Mesendoderm (in vitro differentiated cells): ENCODE results near the gene POLR2I.

Experiments used
- DNase-seq: peaks from one replicate; pipeline ENCODE4 v3.0.0; 2013
- H2AK5ac ChIP-seq: 2 replicates; pipeline ENCODE4 v1.6.1; 2013; ENCODE audit warnings: low read length, inconsistent platforms
- H2BK120ac ChIP-seq: 2 replicates; pipeline ENCODE4 v1.6.1; 2013; ENCODE audit warnings: low read depth, mild to moderate bottlenecking, low read length, moderate library complexity, mixed read lengths
- H2BK15ac ChIP-seq: replicated peaks from 2 replicates; pipeline ENCODE4 v1.6.1; 2013; ENCODE audit warnings: low read depth, mild to moderate bottlenecking, moderate library complexity
- H2BK5ac ChIP-seq: 2 replicates; pipeline ENCODE4 v1.6.1; 2013; ENCODE audit warnings: low read length, inconsistent platforms
- H3K18ac ChIP-seq: 2 replicates; pipeline ENCODE4 v1.6.1; 2013; ENCODE audit warnings: mild to moderate bottlenecking, low read length, mixed read lengths
- H3K23ac ChIP-seq: one replicate; pipeline ENCODE4 v1.6.1; 2013; ENCODE audit warnings: low read length
- H3K27ac ChIP-seq: 2 replicates; pipeline ENCODE4 v1.5.1; 2013; ENCODE audit warnings: low read depth, mild to moderate bottlenecking, inconsistent platforms, low read length, moderate library complexity
- H3K27me3 ChIP-seq: 2 replicates; pipeline ENCODE4 v1.6.1; 2013; ENCODE audit warnings: low read length, control low read depth, mild to moderate bottlenecking, inconsistent platforms; ENCODE audit not compliant: insufficient read depth, poor library complexity
- H3K36me3 ChIP-seq: 2 replicates; pipeline ENCODE4 v1.6.1; 2013; ENCODE audit warnings: low read length, inconsistent platforms; ENCODE audit not compliant: control insufficient read depth, insufficient read depth
- H3K4ac ChIP-seq: one replicate; pipeline ENCODE4 v1.6.1; 2013; ENCODE audit warnings: low read depth, mild to moderate bottlenecking, low read length, moderate library complexity
- H3K4me1 ChIP-seq: 2 replicates; pipeline ENCODE4 v1.6.1; 2013; ENCODE audit warnings: low read depth, low read length, inconsistent platforms; ENCODE audit not compliant: control insufficient read depth
- H3K4me2 ChIP-seq: 2 replicates; pipeline ENCODE4 v1.6.1; 2013; ENCODE audit warnings: low read length
- H3K4me3 ChIP-seq: 2 replicates; pipeline ENCODE4 v1.5.1; 2013; ENCODE audit warnings: mild to moderate bottlenecking, low read length
- H3K56ac ChIP-seq: one replicate; pipeline ENCODE4 v1.6.1; 2013; ENCODE audit warnings: low read length
- H3K79me1 ChIP-seq: 2 replicates; pipeline ENCODE4 v1.6.1; 2013; ENCODE audit warnings: low read length, inconsistent platforms
- H3K79me2 ChIP-seq: 2 replicates; pipeline ENCODE4 v1.6.1; 2013; ENCODE audit warnings: mild to moderate bottlenecking, low read length; ENCODE audit not compliant: control insufficient read depth, insufficient read depth
- H3K9ac ChIP-seq: 2 replicates; pipeline ENCODE4 v1.6.1; 2013; ENCODE audit warnings: low read length, inconsistent platforms
- H4K5ac ChIP-seq: one replicate; pipeline ENCODE4 v1.6.1; 2013; ENCODE audit warnings: low read length
- H4K8ac ChIP-seq: one replicate; pipeline ENCODE4 v1.6.1; 2013; ENCODE audit warnings: low read depth, mild to moderate bottlenecking, control low read depth, low read length, moderate library complexity
- WGBS: extraction: QIAGEN DNeasy Blood & Tissue Kit; methylation state at CpG from one replicate; pipeline ENCODE4 v1.1.7; 2013; ENCODE audit warnings: low lambda C conversion rate, missing lambda C conversion rate; ENCODE audit not compliant: insufficient coverage; ENCODE audit errors: extremely low coverage; 5-methylcytosine and 5-hydroxymethylcytosine counted together

Gene POLR2I

GRCh38 chr19:36084231-36085009 lies 30.3 kb downstream of the POLR2I start:
- H3K4me1 ChIP-seq, result no peaks in the 10 kb centered on the region
- H2AK5ac ChIP-seq, result no peak overlapping the region
- H3K18ac ChIP-seq, result no peak overlapping the region
- H4K5ac ChIP-seq, result no peak overlapping the region
- H3K9ac ChIP-seq, result no peak overlapping the region
- no peaks in the 10 kb centered on the region for H3K79me1 ChIP-seq
- no peak overlapping the region for H3K4me2 ChIP-seq
- H3K4ac ChIP-seq, result no peak overlapping the region
- H3K79me2 ChIP-seq, result no peaks in the 10 kb centered on the region
- H3K27me3 ChIP-seq, result no peaks in the 10 kb centered on the region
- peaks cover 18% of the 10 kb centered on the region for H3K36me3 ChIP-seq
- DNase-seq, result no peak
- no peak overlapping the region for H3K56ac ChIP-seq
- H2BK120ac ChIP-seq, result no peak overlapping the region
- H2BK15ac ChIP-seq, result no peak overlapping the region
- WGBS, result no CpG with 5 or more reads among the region's 12 CpGs
- H4K8ac ChIP-seq, result no peak overlapping the region
- no peak overlapping the region for H3K23ac ChIP-seq
- H3K4me3 ChIP-seq, result no peak overlapping the region
- H2BK5ac ChIP-seq, result no peak overlapping the region
- no peak overlapping the region for H3K27ac ChIP-seq

- Histone ChIP-seq H3K9ac (no peak overlapping the region), H3K18ac (no peak overlapping the region), H4K8ac (no peak overlapping the region), H3K27ac (no peak overlapping the region), H3K4me3 (no peak overlapping the region), H3K4ac (no peak overlapping the region), H3K36me3 (peaks cover 15% of the 10 kb centered on the region), H3K23ac (no peak overlapping the region), H4K5ac (no peak overlapping the region), H3K4me1 (no peaks in the 10 kb centered on the region), H2BK15ac (no peak overlapping the region), H3K4me2 (no peak overlapping the region), H3K56ac (no peak overlapping the region), H3K79me2 (no peaks in the 10 kb centered on the region), H3K27me3 (no peaks in the 10 kb centered on the region), H3K79me1 (no peaks in the 10 kb centered on the region), H2AK5ac (no peak overlapping the region), H2BK5ac (no peak overlapping the region), H2BK120ac (no peak overlapping the region)
- no peak for DNase-seq
- WGBS, result no CpG with 5 or more reads among the region's 13 CpGs
Observed at GRCh38 chr19:36082916-36083315, 31.8 kb downstream of the POLR2I start.

GRCh38 chr19:36081894-36082293 lies 32.8 kb downstream of the POLR2I start:
- no peak for DNase-seq
- Histone ChIP-seq H3K18ac (no peak overlapping the region), H3K79me1 (no peaks in the 10 kb centered on the region), H3K36me3 (peaks cover 15% of the 10 kb centered on the region), H3K4me2 (no peak overlapping the region), H3K4me1 (no peaks in the 10 kb centered on the region), H2BK15ac (no peak overlapping the region), H2BK120ac (no peak overlapping the region), H2AK5ac (no peak overlapping the region), H3K23ac (no peak overlapping the region), H4K5ac (no peak overlapping the region), H3K27ac (no peak overlapping the region), H3K79me2 (no peaks in the 10 kb centered on the region), H3K56ac (no peak overlapping the region), H4K8ac (no peak overlapping the region), H3K4me3 (no peak overlapping the region), H3K27me3 (no peaks in the 10 kb centered on the region), H2BK5ac (no peak overlapping the region), H3K9ac (no peak overlapping the region), H3K4ac (no peak overlapping the region)
- no CpG with 5 or more reads among the region's 7 CpGs for WGBS

GRCh38 chr19:36081385-36081784 lies 33.3 kb downstream of the POLR2I start:
- Histone ChIP-seq H3K23ac (no peak overlapping the region), H3K27ac (no peak overlapping the region), H3K27me3 (no peaks in the 10 kb centered on the region), H4K5ac (no peak overlapping the region), H3K4ac (no peak overlapping the region), H4K8ac (no peak overlapping the region), H2BK120ac (no peak overlapping the region), H3K4me3 (no peak overlapping the region), H2BK5ac (no peak overlapping the region), H3K9ac (no peak overlapping the region), H3K79me2 (no peaks in the 10 kb centered on the region), H3K36me3 (peaks cover 15% of the 10 kb centered on the region), H3K79me1 (no peaks in the 10 kb centered on the region), H3K56ac (no peak overlapping the region), H2BK15ac (no peak overlapping the region), H3K4me2 (no peak overlapping the region), H3K4me1 (no peaks in the 10 kb centered on the region), H2AK5ac (no peak overlapping the region), H3K18ac (no peak overlapping the region)
- no peak for DNase-seq
- WGBS, result no CpG with 5 or more reads among the region's 3 CpGs

- H3K27me3 ChIP-seq, result no peaks in the 10 kb centered on the region
- H2BK120ac ChIP-seq, result no peak overlapping the region
- WGBS, result no CpG with 5 or more reads among the region's 3 CpGs
- H3K4ac ChIP-seq, result no peak overlapping the region
- no peak overlapping the region for H3K4me3 ChIP-seq
- no peak overlapping the region for H3K23ac ChIP-seq
- H3K79me1 ChIP-seq, result no peaks in the 10 kb centered on the region
- no peak overlapping the region for H3K18ac ChIP-seq
- no peak overlapping the region for H2BK15ac ChIP-seq
- H3K56ac ChIP-seq, result no peak overlapping the region
- no peaks in the 10 kb centered on the region for H3K79me2 ChIP-seq
- H2AK5ac ChIP-seq, result no peak overlapping the region
- H4K8ac ChIP-seq, result no peak overlapping the region
- H3K4me2 ChIP-seq, result no peak overlapping the region
- H3K9ac ChIP-seq, result no peak overlapping the region
- no peak overlapping the region for H2BK5ac ChIP-seq
- peaks cover 13% of the 10 kb centered on the region for H3K36me3 ChIP-seq
- H3K4me1 ChIP-seq, result no peaks in the 10 kb centered on the region
- no peak overlapping the region for H3K27ac ChIP-seq
- DNase-seq, result no peak
- H4K5ac ChIP-seq, result no peak overlapping the region
Observed at GRCh38 chr19:36079389-36079945, 35.2 kb downstream of the POLR2I start.
